ENCODE results near the gene UBE3A. TPM values are rescaled to one million over a fixed set of nuclear protein-coding genes. Genes with fewer than 3 reads are reported as not detected.

Gene UBE3A
- total RNA-seq, 1 experiment from 2014 or later, result 102 TPM

DNA sequence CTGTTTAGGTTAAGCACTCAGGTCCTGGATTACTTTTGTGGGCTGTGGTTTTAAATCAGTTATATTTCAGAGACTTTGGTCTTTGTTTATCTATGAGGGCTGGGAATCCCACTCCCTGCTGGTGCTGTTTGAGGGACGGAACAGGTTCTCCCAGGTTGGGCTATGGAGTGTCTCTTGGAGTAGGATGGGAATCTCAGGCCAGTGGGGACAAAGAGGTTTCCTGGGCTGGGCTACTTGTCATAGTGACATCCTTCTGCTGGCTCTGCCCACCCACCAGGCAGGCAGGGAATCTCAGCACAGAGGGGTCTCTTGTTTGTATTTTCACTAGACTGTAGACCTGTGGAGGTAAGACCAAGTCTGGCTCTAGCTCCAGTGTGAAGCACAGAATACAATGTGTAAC is 47.2 kb upstream of the UBE3A start:
- Histone ChIP-seq H3K9me3 (ENCODE audit: control insufficient read depth, insufficient read depth, low read depth, low read length) (0 out of 2 replicates have a peak, but pooled peaks cover 3% of the 10 kb centered on the region), H3K4me3 (ENCODE audit: low read depth in 2 of 2, low read length in 2 of 2) (no peak overlapping the region), H3K27ac (ENCODE audit: low read length) (no peak overlapping the region), H3K27me3 (ENCODE audit: control insufficient read depth, insufficient read depth, low read length) (no peaks in the 10 kb centered on the region), H3K36me3 (ENCODE audit: control insufficient read depth, insufficient read depth, low read length) (no peaks in the 10 kb centered on the region), H3K4me1 (ENCODE audit: control insufficient read depth, insufficient read depth, low read length) (no peaks in the 10 kb centered on the region; the same call in 1 of the 2 replicates)
- ATAC-seq (no peak), DNase-seq (ENCODE audit: low read depth, low spot score) (no peak)
- POLR2A ChIA-PET, result no interaction called here
- no TSS peak for BruUV-seq (replicated peaks)
- intact Hi-C loops (cut with micrococcal nuclease; ENCODE audit: unreplicated experiment) (no loop called here), in situ Hi-C loops (cut with HindIII; ENCODE audit: low pct_unique_long_range_greater_than_20kb, low sequenced_read_pairs) (no loop called here)
- CTCF ChIA-PET, result no interaction called here
- TF ChIP-seq POLR2AphosphoS5 (IDR thresholded peaks at IDR 0.05; ENCODE audit: low read depth, low read length) (no peak), SIN3A (IDR thresholded peaks at IDR 0.05; ENCODE audit: borderline replicate concordance, insufficient read depth, low read depth, low read length) (no peak), TCF7L2 (IDR thresholded peaks at IDR 0.05; ENCODE audit: low read depth, low read length) (no peak)
- TF ChIP-seq, protein P1, sequence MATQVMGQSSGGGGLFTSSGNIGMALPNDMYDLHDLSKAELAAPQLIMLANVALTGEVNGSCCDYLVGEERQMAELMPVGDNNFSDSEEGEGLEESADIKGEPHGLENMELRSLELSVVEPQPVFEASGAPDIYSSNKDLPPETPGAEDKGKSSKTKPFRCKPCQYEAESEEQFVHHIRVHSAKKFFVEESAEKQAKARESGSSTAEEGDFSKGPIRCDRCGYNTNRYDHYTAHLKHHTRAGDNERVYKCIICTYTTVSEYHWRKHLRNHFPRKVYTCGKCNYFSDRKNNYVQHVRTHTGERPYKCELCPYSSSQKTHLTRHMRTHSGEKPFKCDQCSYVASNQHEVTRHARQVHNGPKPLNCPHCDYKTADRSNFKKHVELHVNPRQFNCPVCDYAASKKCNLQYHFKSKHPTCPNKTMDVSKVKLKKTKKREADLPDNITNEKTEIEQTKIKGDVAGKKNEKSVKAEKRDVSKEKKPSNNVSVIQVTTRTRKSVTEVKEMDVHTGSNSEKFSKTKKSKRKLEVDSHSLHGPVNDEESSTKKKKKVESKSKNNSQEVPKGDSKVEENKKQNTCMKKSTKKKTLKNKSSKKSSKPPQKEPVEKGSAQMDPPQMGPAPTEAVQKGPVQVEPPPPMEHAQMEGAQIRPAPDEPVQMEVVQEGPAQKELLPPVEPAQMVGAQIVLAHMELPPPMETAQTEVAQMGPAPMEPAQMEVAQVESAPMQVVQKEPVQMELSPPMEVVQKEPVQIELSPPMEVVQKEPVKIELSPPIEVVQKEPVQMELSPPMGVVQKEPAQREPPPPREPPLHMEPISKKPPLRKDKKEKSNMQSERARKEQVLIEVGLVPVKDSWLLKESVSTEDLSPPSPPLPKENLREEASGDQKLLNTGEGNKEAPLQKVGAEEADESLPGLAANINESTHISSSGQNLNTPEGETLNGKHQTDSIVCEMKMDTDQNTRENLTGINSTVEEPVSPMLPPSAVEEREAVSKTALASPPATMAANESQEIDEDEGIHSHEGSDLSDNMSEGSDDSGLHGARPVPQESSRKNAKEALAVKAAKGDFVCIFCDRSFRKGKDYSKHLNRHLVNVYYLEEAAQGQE (IDR thresholded peaks at IDR 0.05; ENCODE audit: insufficient read depth in 1 of 2, low read depth in 2 of 2, low read length in 1 of 2), result no peak
- TF ChIP-seq, protein P2, sequence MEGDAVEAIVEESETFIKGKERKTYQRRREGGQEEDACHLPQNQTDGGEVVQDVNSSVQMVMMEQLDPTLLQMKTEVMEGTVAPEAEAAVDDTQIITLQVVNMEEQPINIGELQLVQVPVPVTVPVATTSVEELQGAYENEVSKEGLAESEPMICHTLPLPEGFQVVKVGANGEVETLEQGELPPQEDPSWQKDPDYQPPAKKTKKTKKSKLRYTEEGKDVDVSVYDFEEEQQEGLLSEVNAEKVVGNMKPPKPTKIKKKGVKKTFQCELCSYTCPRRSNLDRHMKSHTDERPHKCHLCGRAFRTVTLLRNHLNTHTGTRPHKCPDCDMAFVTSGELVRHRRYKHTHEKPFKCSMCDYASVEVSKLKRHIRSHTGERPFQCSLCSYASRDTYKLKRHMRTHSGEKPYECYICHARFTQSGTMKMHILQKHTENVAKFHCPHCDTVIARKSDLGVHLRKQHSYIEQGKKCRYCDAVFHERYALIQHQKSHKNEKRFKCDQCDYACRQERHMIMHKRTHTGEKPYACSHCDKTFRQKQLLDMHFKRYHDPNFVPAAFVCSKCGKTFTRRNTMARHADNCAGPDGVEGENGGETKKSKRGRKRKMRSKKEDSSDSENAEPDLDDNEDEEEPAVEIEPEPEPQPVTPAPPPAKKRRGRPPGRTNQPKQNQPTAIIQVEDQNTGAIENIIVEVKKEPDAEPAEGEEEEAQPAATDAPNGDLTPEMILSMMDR (IDR thresholded peaks at IDR 0.05), result no peak

DNA sequence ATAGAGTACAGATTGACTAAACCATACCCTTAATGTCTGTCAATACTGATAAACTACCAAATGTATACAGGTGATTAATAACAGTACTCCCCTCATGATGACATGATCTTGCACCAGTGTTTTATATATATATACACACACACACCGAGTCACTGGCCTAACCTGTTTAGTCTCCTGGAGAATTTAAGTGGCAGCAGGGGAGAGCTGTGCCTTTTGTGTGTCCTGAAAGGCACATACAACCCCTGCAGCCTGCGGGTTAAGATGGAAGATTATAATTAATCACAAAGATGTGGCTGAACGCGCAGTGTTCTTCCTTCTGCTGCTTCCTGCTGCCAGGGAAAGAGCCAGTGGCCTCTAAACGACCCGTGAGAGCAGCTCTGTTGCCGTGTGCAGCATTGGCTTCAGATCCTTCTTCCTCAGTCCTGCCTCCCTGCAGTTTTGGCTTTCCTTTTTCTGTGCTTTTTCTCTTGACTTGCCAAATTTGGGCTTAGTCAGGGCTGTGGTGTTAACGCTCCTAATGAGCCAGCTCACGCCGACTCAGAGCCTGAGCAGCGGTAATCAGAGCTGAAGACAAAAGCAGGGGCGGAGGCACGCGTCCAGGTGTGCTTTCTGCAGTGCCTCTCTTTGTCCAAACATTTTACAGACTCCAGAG is 42.5 kb upstream of the UBE3A start:
- in situ Hi-C loops (cut with HindIII; ENCODE audit: low pct_unique_long_range_greater_than_20kb, low sequenced_read_pairs) (no loop called here), intact Hi-C loops (cut with micrococcal nuclease; ENCODE audit: unreplicated experiment) (no loop called here)
- ATAC-seq (0 out of 2 replicates have a peak, but pooled peaks have one; percentile 17), DNase-seq (ENCODE audit: low read depth, low spot score) (no peak)
- H3K9me3 ChIP-seq (ENCODE audit: control insufficient read depth, insufficient read depth, low read depth, low read length), result no peaks in the 10 kb centered on the region
- BruUV-seq (replicated peaks), result no TSS peak
- H3K27me3 ChIP-seq (ENCODE audit: control insufficient read depth, insufficient read depth, low read length), result no peaks in the 10 kb centered on the region
- POLR2A ChIA-PET, result interaction anchor here (0.5 to 0.6 kb wide), 2 partner anchors 74 to 492 kb away, joined by 3 to 5 read pairs; no protein-coding TSS in a partner anchor
- no peak overlapping the region for H3K27ac ChIP-seq (ENCODE audit: low read length)
- no peaks in the 10 kb centered on the region; the same call in 1 of the 2 replicates for H3K4me1 ChIP-seq (ENCODE audit: control insufficient read depth, insufficient read depth, low read length)
- CTCF ChIA-PET, result no interaction called here
- no peak overlapping the region for H3K4me3 ChIP-seq (ENCODE audit: low read depth in 2 of 2, low read length in 2 of 2)
- TF ChIP-seq, protein P1 (IDR thresholded peaks at IDR 0.05; ENCODE audit: insufficient read depth in 1 of 2, low read depth in 2 of 2, low read length in 1 of 2), result no peak
- TF ChIP-seq POLR2AphosphoS5 (IDR thresholded peaks at IDR 0.05; ENCODE audit: low read depth, low read length) (no peak), TCF7L2 (IDR thresholded peaks at IDR 0.05; ENCODE audit: low read depth, low read length) (no peak), SIN3A (IDR thresholded peaks at IDR 0.05; ENCODE audit: borderline replicate concordance, insufficient read depth, low read depth, low read length) (no peak)
- TF ChIP-seq, protein P2 (IDR thresholded peaks at IDR 0.05), result no peak
- H3K36me3 ChIP-seq (ENCODE audit: control insufficient read depth, insufficient read depth, low read length), result no peaks in the 10 kb centered on the region

Measured in Panc1 (cell line).